ENCODE data around the gene ARHGEF18.
"Not testable (repeated sequence)": the region's sequence is repeated elsewhere in the genome, so short reads cannot be mapped to it uniquely, and the experiment has no call there.

The ARHGEF18 gene

GRCh38 chr19:7349231-7349591 lies 474 bp downstream of the ARHGEF18 start:
- no peak for DNase-seq

DNA sequence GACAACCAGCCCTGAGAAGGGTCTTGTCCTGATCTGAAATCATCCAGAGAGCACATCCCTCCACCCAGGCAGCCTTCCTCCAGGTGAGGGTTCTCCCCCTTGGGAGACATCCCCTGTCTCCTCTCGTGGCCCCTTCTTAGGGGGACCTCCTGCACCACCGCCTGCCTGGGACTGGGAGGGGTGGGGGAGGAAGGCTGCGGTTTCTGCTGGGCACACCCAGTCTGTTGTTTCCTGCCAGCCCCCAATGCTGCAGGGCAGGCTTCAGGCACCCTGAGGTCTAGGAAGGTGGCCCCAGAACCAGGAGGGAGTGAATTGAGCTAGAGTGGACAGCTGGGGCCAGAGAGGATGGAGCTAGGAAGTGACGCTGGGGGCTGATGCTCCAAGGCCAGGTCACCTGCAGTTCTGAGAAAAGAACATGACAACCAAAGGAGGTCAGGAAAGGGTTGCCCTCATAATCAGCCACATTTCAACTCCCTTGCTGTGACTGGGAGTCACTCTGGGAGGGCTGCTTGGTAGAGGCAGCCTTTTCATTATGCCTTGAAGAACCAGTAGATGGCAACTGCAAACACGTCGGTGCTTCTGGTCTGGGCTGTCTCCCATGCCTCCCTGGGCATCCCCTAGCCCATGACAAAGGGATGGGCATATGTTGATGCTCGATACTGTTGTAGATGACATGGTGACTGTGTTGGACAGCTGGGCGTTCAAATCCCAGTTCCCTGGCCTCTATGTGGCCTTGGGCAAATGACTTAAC lies 1.4 kb downstream of the ARHGEF18 start:
- DNase-seq, result peak; percentile 40 to 45

GRCh38 chr19:7351861-7352260 lies 3.1 kb downstream of the ARHGEF18 start:
- no peak for DNase-seq

- no peak for DNase-seq
These were observed 6.5 kb downstream of the ARHGEF18 start for GRCh38 chr19:7355151-7355820.

DNA sequence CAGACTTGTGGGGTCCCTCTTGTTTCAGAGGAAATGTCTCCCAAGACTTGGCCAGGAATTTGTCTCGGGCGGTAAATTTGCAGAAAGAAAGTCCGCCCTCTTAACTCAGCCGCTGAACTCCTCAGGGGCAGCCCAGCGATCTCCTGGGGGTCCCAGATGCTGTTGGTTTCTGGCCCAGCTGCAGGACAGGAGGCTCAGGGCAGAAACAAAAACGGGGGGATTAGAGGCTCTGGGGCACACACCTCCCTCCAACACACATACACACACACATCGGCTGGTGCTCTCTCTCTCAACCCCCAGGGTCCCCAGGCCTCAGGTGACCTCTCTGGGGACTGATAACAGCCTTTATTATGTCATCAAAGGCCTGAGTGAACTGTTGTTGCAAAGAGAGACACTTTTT lies 7.1 kb downstream of the ARHGEF18 start:
- DNase-seq, result no peak

DNA sequence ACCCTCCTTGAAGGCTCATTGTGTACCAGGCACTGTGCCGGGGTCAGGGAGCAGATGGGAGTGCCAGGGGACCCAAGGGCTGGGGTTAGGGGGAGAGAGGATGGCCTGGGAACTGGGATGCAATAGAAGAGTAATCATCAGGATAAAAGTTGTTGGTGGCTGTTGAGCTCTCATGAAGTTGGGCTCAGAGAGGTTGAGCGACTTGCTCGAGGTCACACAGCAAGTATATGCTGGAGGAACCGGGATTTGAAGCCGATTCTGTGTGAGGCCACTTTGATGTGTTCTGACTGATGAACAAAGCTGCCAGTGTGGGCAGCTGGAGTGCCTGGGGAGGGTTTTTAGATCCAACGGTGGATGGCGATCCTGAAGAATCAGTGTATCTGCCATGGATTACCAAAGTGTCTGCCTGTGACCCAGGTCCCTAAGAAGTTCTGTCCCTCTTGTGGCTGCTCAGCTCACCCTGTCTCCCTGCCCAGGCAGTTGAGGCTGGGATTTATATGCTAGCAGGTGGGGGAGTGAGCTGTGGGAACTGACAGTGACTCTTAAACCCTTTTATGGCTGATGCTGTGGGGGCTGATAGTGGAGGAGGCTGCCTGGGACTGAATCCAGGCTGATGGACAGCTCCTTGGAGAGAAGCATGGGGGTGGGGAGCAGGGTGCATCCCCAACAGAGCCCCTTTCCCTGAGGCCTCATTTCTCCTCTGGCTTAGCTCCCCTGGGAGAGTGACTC lies 8.3 kb downstream of the ARHGEF18 start:
- no peak for DNase-seq

DNA sequence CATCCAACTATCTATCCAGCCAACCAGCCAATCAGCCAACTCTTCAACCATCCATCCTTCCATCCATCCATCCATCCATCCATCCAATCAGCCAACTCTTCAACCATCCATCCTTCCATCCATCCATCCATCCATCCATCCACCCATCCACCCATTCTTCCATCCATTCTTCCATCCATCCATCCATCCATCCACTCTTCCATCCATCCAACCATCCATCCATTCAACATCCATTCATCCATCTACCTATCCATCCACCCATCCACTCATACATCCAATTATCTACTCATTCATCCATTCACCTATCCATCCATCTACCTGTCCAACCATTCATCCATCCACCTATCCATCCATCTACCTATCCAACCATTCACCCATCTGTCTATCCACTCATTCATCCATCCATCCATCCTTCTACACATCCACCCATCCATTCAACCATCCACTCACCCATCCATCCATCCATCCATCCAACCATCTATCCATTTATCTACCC lies 9.4 kb downstream of the ARHGEF18 start:
- no peak for DNase-seq

- no peak for DNase-seq
These were observed 11.8 kb downstream of the ARHGEF18 start for GRCh38 chr19:7360393-7360984.

DNA sequence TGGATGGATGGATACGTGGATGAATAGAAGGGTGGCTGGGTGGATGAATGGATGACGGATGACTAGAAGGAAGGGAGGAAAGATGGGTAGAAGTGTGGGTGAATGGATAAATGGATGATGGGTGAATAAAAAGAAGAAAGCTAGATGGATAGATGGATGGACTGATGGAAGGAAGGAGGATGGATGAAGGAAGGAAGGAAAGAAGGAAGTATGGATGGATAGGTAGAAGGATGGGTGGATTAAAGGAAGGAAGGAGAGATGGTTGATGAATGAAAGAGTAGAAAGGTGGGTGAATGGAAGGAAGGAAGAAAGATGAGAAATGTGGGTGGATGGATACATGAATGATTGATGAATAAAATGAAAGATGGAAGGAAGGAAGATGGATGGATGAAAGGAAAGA lies 14.5 kb downstream of the ARHGEF18 start:
- DNase-seq, result no peak

DNA sequence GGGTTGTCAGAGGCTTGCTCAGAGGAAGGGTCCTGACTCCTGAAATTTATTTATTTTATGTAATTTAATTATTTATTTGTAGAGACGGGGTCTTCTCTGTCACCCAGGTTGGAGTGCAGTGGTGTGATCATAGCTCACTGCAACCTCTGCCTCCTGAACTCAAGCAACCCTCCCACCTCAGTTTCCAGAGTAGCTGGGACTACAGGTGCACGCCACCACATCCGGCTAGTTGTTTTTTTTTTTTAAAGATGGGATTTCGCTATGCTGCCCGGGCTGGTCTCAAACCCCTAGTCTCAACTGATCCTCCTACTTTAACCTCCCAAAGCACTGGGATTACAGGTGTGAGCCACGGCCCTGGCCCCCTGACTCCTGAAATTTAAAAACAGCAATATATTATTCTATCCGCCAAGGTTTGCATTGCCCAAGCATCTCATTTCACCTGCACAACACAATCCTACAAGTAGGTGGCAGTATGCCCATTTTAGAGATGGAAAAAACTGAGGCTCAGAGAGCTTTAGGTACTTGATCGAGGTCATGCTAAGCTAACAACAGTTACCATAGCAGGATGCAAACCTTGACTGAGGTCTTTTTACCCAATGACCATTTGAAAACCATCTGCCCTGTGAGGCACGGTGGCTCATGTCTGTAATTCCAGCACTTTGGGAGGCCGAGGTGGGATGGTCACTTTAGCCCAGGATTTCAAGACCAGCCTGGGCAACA lies 18.1 kb downstream of the ARHGEF18 start:
- DNase-seq, result peak in 1 of 2 donors; percentile 38

GRCh38 chr19:7368456-7368855 lies 19.7 kb downstream of the ARHGEF18 start:
- DNase-seq, result no peak

DNA sequence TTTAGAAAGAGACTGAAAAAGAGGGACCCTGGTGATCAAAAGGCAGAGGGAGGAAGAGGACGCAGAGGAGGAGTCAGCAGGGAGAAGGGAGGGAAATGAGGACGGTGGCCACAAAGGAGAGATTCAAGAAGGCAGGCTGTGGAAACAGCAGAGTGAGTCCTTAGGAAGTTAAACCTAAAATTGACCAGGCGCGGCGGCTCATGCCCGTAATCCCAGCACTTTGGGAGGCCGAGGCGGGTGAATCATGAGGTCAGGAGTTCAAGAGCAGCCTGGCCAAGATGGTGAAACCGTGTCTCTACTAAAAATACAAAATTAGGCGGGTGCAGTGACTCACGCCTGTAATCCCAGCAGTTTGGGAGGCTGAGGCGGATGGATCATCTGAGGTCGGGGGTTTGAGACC lies 20.1 kb downstream of the ARHGEF18 start:
- DNase-seq, result not testable (repeated sequence)

DNA sequence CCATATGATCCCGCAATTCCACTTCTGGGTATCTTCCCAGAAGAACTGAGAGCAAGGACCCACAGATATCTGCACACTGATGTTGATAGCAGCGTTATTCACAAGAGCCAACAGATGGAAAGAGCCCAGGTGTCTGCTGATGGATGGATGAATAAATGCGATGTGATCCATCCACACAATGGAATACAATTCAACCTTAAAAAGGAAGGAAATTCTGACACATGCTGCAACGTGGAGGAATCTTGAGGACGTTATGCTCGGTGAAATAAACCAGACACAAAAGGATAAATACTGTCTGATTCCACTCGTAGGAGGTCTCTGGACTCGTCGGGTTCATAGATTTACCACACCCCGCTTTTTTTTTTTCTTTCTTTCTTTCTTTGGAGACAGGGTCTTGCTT lies 21.8 kb downstream of the ARHGEF18 start:
- no peak for DNase-seq

DNA sequence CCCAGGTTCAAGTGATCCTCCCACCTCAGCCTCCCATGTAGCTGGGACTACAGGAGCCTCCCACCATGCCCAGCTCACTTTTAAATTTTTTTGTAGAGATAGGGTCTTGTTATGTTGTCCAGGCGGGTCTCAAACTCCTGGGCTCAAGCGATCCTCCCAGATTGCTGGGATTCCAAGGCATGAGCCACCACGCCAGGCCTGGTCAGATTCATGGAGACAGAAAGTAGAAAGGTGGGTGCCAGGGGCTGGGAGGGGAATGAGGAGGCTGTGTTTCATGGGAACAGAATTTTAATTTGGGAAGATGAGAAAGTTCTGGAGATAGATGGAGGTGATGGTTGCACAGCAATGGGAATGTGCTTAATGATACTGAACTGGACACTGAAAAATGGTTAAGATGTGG lies 22.3 kb downstream of the ARHGEF18 start:
- DNase-seq, result no peak

- no peak for DNase-seq
These were observed 24.1 kb downstream of the ARHGEF18 start for GRCh38 chr19:7372810-7373209.

DNA sequence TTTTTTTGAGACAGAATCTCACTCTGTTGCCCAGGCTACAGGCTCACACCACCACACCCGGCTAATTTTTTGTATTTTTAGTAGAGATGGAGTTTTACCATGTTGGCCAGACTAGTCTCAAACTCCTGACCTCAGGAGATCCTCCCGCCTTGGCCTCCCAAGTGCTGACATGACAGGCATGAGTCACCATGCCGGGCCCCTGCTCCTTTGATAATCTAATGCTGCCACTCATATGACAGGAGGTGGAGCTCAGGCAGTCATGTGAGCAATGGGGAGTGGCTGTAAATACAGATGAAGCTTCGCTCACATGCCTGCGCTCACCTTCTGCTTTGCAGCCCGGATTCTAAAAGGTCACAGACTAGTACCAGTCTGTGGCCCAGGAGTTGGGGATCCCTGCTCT lies 25.1 kb downstream of the ARHGEF18 start:
- peak in 1 of 2 donors; percentile 23 for DNase-seq

GRCh38 chr19:7376151-7376852 lies 27.6 kb downstream of the ARHGEF18 start:
- no peak for DNase-seq

DNA sequence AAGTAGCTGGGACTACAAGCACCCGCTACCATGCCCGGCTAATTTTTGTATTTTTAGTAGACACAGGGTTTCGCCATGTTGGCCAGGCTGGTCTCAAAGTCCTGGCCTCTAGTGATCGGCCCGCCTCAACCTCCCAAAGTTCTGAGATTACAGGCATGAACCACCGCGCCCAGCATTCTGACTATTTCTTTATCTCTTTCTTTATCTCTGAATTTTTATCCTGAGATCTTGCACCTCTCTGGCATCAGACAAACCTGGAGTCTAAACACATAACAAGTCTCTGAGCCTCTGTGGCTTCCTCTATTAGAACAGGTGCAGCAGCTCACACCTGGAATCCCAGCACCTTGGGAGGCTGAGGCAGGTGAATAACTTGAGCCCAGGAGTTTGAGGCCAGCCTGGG lies 28.5 kb downstream of the ARHGEF18 start:
- no peak for DNase-seq

- no peak for DNase-seq
These were observed 32.3 kb downstream of the ARHGEF18 start for GRCh38 chr19:7381073-7381390.

GRCh38 chr19:7382694-7383093 lies 34.0 kb downstream of the ARHGEF18 start:
- no peak for DNase-seq

GRCh38 chr19:7383284-7383683 lies 34.5 kb downstream of the ARHGEF18 start:
- no peak for DNase-seq

DNA sequence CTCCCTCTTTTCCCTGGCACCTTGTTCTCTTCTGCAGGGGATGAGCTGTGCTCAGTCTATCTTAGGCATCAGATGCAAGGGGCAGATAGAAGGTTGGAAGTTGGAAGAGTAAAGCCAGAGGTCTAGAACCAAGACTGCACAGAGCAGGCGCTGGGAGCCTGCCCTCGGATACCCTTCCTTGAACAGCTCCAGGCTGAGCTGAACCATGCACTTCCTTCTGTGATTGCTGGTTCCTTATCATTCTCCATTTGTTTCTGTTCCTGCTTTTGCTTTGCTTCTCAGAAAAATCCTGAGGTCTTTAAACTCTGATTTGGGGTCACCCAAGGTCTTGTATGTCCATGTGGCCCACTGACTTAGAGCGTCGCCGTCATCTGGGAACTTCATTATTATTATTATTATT lies 36.3 kb downstream of the ARHGEF18 start:
- no peak for DNase-seq
